LNCaP clone FGC (cell line): Measurements from ENCODE around the gene LCLAT1.
"Not testable (repeated sequence)": the region's sequence is repeated elsewhere in the genome, so short reads cannot be mapped to it uniquely, and the experiment has no call there.

Experiments
- DNase-seq: peaks from one replicate; pipeline ENCODE4 v3.0.0-alpha.2; 2011; ENCODE audit warnings: low read depth
- H3K4me3 ChIP-seq: 2 replicates; pipeline ENCODE4 v1.5.1; 2011; ENCODE audit warnings: mild to moderate bottlenecking, low read depth, low read length, control low read depth
- CTCF ChIP-seq: IDR thresholded peaks from 2 replicates; pipeline ENCODE4 v1.5.1; 2012; ENCODE audit warnings: mild to moderate bottlenecking; ENCODE audit not compliant: control insufficient read depth, insufficient read depth; ENCODE audit errors: extremely low read depth

LCLAT1 gene

GRCh38 chr2:30605197-30605596 lies 158.2 kb downstream of the LCLAT1 start:
- H3K4me3 ChIP-seq = no peak overlapping the region
- DNase-seq = no peak
- TF ChIP-seq CTCF = no peak

DNA sequence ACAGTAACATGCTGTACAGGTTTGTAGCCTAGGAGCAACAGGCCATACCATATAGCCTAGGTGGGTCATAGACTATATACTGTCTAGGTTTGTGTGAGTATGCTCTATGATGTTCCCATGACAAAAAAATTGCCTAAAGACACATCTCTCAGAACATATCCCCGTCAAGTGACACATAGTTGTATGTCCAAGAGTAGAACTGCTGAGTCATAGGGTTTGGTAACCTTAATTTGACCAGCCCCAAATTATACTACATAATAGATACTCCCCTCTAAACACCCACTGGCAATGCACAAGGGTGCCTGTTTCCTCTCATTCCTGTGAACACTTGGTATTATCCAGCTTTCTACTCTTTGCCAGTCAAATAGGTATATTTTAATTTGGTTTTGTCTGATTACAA lies 161.6 kb downstream of the LCLAT1 start:
- DNase-seq = no peak
- no peak for TF ChIP-seq CTCF
- H3K4me3 ChIP-seq = no peak overlapping the region

- no peak for DNase-seq
- no peak overlapping the region for H3K4me3 ChIP-seq
- no peak for TF ChIP-seq CTCF
These were observed 164.5 kb downstream of the LCLAT1 start for GRCh38 chr2:30611583-30611982.

- DNase-seq = no peak
- no peak overlapping the region for H3K4me3 ChIP-seq
- TF ChIP-seq CTCF = no peak
These were observed 165.3 kb downstream of the LCLAT1 start for GRCh38 chr2:30612371-30612770.

GRCh38 chr2:30613001-30613400 lies 166.0 kb downstream of the LCLAT1 start:
- no peak overlapping the region for H3K4me3 ChIP-seq
- TF ChIP-seq CTCF = no peak
- DNase-seq = no peak

- H3K4me3 ChIP-seq, DNase-seq: not testable (repeated sequence)
These were observed 167.2 kb downstream of the LCLAT1 start for GRCh38 chr2:30614227-30614626.

GRCh38 chr2:30615926-30616325 lies 168.9 kb downstream of the LCLAT1 start:
- DNase-seq = no peak
- H3K4me3 ChIP-seq = no peak overlapping the region
- TF ChIP-seq CTCF = no peak

GRCh38 chr2:30620102-30620501 lies 173.1 kb downstream of the LCLAT1 start:
- no peak overlapping the region for H3K4me3 ChIP-seq
- DNase-seq = no peak
- no peak for TF ChIP-seq CTCF
